C4-2B (cell line): ENCODE measurements around the gene CPS1.

ENCODE experiments used
- H3K27ac ChIP-seq: fragments of 450-650 bp; 2 replicates; pipeline ENCODE4 v1.5.1; 2017
- CTCF ChIP-seq: fragments of 450-650 bp; conservative IDR thresholded peaks from 2 replicates; pipeline ENCODE4 v1.5.1; 2017; ENCODE audit warnings: mild to moderate bottlenecking
- ZFX ChIP-seq: fragments of 450-650 bp; IDR thresholded peaks from 2 replicates; pipeline ENCODE4 v1.6.1; 2017

The CPS1 gene

GRCh38 chr2:210604666-210605065 lies 48.3 kb downstream of the CPS1 start:
- no peak overlapping the region for H3K27ac ChIP-seq
- TF ChIP-seq CTCF (no peak), ZFX (no peak)

DNA sequence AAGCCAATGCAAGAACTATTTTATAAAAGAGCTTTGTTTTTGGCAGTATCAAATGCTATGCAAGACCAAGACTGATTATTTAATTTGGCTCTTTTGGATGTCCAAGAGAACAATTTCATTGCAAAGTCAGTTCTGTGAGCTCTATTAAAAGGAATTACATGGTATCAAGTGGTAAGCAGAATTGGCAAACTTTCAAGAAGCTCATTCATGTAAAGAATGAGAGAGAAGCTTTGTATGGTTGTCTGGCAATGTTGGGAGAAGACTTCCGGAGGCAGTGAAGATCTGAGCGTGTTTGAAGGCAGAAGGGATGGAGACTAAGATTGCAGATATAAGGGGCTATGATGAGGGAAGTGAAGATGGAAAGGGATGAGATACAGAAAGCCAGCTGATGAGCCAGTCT lies 49.6 kb downstream of the CPS1 start:
- H3K27ac ChIP-seq: no peak overlapping the region
- no peak for TF ChIP-seq ZFX
- TF ChIP-seq CTCF: no peak

DNA sequence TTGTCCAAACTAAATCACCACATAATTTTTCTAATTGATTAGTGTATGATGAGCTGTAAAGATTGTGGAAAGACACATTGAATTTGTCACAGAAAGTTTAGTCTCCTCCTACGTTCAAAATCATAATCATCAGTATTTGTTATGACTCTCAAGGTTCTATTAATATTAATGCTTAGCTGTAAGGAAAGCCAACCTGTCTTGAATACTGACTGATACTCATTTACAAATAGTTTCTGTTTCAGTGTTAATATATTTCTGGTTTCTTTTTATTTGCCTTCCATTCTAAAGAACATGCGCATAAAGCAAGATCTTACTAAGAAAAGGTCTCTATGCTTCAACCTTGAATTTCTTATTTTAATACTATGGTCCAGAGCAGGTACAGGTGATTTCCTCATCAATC lies 55.1 kb downstream of the CPS1 start:
- H3K27ac ChIP-seq: no peak overlapping the region

GRCh38 chr2:210616074-210616473 lies 59.7 kb downstream of the CPS1 start:
- no peak overlapping the region for H3K27ac ChIP-seq
- no peak for TF ChIP-seq ZFX
- no peak for TF ChIP-seq CTCF

More for the DNA sequence above, 55.1 kb downstream of the CPS1 start:
- no peak for TF ChIP-seq ZFX
- no peak for TF ChIP-seq CTCF

GRCh38 chr2:210617318-210617717 lies 60.9 kb downstream of the CPS1 start:
- no peak for TF ChIP-seq CTCF
- TF ChIP-seq ZFX: no peak
- H3K27ac ChIP-seq: no peak overlapping the region

DNA sequence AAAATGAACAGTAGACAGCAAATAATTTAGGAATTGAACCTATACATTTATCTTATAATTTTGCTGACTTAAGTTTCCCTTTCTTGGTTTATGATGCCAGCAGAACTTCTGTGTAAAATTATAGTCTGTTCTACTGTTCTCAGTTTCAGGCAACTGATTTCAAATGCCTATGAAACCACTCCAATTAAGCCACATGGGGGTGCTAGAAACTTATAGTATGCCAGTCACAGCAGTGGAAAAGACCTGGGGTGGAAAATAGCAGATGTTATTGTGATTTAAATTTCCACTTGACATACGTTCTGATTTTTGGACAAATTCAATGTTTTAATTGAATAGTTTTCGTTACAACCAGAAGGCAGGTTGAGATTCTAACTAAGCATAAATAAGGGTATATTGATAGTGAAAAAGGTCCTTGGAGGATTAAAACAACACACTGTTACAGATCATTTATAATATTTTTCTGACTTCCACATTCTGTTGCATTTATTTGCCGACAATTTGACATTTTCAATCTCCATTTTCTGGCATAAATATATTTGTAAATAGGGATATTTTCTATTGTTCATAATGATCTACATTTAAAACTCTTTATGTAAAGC lies 61.4 kb downstream of the CPS1 start:
- TF ChIP-seq CTCF (peak; percentile 75), ZFX (no peak)
- H3K27ac ChIP-seq: no peak overlapping the region

- TF ChIP-seq ZFX: no peak
- no peak for TF ChIP-seq CTCF
- H3K27ac ChIP-seq: no peak overlapping the region
Measured at GRCh38 chr2:210620456-210620855, 64.1 kb downstream of the CPS1 start.
